Fibroblast of pulmonary artery (primary cell): ENCODE results near the gene CHML.

Source experiments
- DNase-seq: peaks from one replicate; pipeline ENCODE4 v3.0.0-alpha.2; 2010; ENCODE audit warnings: low read depth
- H3K4me3 ChIP-seq: replicated peaks from 2 replicates; pipeline ENCODE4 v1.5.1; 2011; ENCODE audit warnings: low read depth, mild to moderate bottlenecking, control low read depth, low read length, moderate library complexity
- TF ChIP-seq, protein P1 (sequence below): IDR thresholded peaks from 2 replicates; pipeline ENCODE4 v1.5.1; 2011; ENCODE audit warnings: mild to moderate bottlenecking, control low read depth, low read length, inconsistent platforms; ENCODE audit errors: missing control alignments

Gene CHML

DNA sequence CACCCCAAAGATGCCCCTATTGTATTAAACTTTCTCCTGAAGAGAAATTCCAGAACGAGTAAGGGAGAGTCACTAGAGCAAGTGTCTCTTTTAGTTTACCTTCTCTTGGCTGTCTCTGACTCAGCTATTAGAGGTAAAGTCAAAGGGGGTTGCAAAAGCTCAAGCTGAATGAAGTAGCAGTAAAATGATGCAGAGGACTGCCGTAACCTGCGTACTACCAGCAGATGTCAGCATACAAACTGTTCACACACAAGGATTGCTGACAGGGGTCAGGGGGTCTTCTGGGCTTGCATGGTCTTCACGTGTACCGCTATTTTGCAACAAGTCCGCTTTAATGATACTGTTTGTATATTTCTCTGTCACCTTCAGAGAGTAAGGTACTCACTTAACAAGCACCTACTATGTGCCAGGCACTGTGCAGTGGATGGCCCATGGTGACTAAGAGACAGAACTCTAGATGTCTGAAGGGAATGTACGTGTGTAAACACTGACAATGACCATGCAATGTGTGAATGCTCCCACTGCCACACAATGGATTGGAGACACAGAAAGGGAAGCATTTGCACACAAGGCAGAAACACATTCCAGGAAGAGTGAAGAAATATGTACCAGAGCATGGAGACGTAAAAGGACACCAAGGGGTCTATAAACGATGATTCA lies 34.9 kb downstream of the CHML start:
- H3K4me3 ChIP-seq = no peak overlapping the region
- TF ChIP-seq, protein P1, sequence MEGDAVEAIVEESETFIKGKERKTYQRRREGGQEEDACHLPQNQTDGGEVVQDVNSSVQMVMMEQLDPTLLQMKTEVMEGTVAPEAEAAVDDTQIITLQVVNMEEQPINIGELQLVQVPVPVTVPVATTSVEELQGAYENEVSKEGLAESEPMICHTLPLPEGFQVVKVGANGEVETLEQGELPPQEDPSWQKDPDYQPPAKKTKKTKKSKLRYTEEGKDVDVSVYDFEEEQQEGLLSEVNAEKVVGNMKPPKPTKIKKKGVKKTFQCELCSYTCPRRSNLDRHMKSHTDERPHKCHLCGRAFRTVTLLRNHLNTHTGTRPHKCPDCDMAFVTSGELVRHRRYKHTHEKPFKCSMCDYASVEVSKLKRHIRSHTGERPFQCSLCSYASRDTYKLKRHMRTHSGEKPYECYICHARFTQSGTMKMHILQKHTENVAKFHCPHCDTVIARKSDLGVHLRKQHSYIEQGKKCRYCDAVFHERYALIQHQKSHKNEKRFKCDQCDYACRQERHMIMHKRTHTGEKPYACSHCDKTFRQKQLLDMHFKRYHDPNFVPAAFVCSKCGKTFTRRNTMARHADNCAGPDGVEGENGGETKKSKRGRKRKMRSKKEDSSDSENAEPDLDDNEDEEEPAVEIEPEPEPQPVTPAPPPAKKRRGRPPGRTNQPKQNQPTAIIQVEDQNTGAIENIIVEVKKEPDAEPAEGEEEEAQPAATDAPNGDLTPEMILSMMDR = peak; percentile 37
- peak; percentile 33 for DNase-seq

GRCh38 chr1:241603731-241604245 lies 36.4 kb downstream of the CHML start:
- DNase-seq = peak; percentile 19
- H3K4me3 ChIP-seq = no peak overlapping the region
- TF ChIP-seq, protein P1 = no peak

GRCh38 chr1:241600496-241600901 lies 39.7 kb downstream of the CHML start:
- H3K4me3 ChIP-seq = no peak overlapping the region
- TF ChIP-seq, protein P1 = no peak

GRCh38 chr1:241598249-241598648 lies 41.9 kb downstream of the CHML start:
- TF ChIP-seq, protein P1 = no peak
- DNase-seq = no peak
- no peak overlapping the region for H3K4me3 ChIP-seq

More at GRCh38 chr1:241600496-241600901, 39.7 kb downstream of the CHML start:
- no peak for DNase-seq

GRCh38 chr1:241596633-241597032 lies 43.5 kb downstream of the CHML start:
- DNase-seq = no peak
- TF ChIP-seq, protein P1 = no peak
- no peak overlapping the region for H3K4me3 ChIP-seq

DNA sequence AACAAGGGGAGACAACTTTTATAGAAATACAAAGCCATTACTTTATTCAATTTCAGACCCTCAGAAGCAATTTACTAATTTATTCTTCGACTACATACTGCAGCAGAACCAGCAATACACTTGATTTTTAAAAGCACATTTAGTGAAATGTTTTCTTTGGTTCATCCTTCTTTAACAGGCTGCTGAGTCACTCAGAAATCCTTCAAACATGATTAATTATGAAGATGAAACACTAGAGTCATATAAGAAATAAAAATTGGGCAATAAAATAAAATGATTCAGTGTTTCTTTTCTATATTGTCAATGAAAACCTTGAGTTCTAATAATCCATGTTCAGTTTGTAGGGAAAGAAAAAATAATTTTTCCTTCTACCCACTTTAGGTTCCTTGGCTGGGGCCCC lies 47.0 kb downstream of the CHML start:
- TF ChIP-seq, protein P1 = no peak
- no peak overlapping the region for H3K4me3 ChIP-seq
- no peak for DNase-seq
